ENCODE measurements around the gene PRR35. TPM values are rescaled to one million over a fixed set of nuclear protein-coding genes. Genes with fewer than 3 reads are reported as not detected.
"Not testable (repeated sequence)": the region's sequence is repeated elsewhere in the genome, so short reads cannot be mapped to it uniquely, and the experiment has no call there.

Gene PRR35
- total and polyA plus RNA-seq, 7 donors, result not detected

DNA sequence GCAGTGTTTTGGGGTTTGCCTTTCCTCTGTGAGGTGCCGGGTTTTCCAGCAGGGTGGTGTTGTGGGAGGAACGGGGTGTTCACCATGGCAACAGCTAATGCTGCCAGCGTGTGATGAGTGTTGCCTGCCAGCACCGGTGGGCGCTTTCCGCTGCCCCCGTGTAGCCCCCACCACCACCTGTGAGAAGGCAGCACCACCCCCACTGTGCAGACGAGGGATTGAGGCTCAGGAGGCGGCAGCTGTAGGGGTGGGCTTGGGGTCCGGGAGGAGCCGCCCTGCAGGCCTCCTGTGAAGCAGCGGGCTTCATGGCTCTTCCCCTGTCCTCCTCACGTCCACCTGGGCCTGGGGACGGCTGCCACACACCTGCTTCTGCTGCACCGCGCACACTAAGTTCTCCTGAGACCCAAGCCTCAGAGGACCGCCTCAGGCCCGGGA is 34.9 kb downstream of the PRR35 start:
- 85 to 90% methylated on average over 18 of the region's 18 CpGs for WGBS, 2 donors
- no peak overlapping the region for H3K4me3 ChIP-seq
- TF ChIP-seq POLR2A (IDR thresholded peaks at IDR 0.05), result no peak
- TF ChIP-seq POLR2AphosphoS5 (IDR thresholded peaks at IDR 0.05), result no peak
- TF ChIP-seq, protein P1, sequence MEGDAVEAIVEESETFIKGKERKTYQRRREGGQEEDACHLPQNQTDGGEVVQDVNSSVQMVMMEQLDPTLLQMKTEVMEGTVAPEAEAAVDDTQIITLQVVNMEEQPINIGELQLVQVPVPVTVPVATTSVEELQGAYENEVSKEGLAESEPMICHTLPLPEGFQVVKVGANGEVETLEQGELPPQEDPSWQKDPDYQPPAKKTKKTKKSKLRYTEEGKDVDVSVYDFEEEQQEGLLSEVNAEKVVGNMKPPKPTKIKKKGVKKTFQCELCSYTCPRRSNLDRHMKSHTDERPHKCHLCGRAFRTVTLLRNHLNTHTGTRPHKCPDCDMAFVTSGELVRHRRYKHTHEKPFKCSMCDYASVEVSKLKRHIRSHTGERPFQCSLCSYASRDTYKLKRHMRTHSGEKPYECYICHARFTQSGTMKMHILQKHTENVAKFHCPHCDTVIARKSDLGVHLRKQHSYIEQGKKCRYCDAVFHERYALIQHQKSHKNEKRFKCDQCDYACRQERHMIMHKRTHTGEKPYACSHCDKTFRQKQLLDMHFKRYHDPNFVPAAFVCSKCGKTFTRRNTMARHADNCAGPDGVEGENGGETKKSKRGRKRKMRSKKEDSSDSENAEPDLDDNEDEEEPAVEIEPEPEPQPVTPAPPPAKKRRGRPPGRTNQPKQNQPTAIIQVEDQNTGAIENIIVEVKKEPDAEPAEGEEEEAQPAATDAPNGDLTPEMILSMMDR (IDR thresholded peaks at IDR 0.05), result no peak
- no peak for TF ChIP-seq EP300 (IDR thresholded peaks at IDR 0.05)
- DNase-seq, result peak; percentile 50
- peaks cover 0 to 9% (median 0%) of the 10 kb centered on the region in 4 donors for H3K36me3 ChIP-seq
- H3K9me3 ChIP-seq, result no peaks in the 10 kb centered on the region
- intact Hi-C loops (cut with DNase I), result no loop called here
- no peaks in the 10 kb centered on the region for H3K27me3 ChIP-seq
- no peak overlapping the region for H3K27ac ChIP-seq
- H3K4me1 ChIP-seq, result peaks cover 0 to 32% (median 25%) of the 10 kb centered on the region in 4 donors

DNA sequence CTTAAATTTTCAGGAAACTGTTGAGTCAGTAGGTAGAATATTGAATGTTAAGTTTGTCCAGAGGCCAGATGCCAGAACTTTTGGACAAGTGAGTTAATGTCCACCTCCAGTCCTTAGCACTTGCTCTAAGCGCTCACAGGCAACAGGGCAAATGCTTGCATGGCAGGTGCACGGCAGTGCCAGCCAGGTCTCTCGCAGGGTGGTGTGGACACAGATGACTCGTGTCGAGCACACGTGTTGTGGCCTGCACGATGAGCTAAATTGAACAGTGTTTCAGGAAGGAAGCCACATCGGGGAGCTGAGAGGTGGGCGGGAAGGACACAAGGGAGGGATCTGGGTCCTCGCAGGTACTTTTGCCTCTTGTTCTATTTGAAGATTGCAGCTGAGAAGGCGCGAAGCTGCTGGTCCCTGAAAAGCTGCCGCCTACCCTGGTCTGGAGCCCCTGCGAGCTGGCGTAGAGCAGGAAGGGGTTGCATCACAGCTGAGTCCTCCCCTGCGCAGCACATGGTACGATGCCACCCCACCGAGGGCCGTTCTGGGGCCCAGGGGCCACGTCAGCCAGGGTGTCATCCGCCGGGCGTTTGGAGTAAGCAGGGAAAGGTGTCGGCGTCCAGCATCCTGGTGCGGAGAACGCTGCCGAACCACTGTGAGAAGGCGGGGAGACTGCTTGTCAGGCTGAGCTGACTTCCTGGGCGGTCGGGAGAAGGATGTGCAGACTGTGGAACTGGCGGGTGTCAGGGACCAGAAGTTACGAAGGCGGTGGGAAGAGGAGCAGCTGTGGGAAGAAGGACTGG is 35.9 kb downstream of the PRR35 start:
- Histone ChIP-seq H3K9me3 (no peaks in the 10 kb centered on the region), H3K27ac (no peak overlapping the region), H3K4me1 (peaks cover 0 to 24% (median 16%) of the 10 kb centered on the region in 4 donors), H3K4me3 (no peak overlapping the region), H3K27me3 (no peaks in the 10 kb centered on the region), H3K36me3 (peaks cover 0 to 18% (median 0%) of the 10 kb centered on the region in 4 donors)
- intact Hi-C loops (cut with DNase I), result no loop called here
- DNase-seq, result peak; percentile 58
- TF ChIP-seq POLR2A (IDR thresholded peaks at IDR 0.05), result no peak
- no peak for TF ChIP-seq POLR2AphosphoS5 (IDR thresholded peaks at IDR 0.05)
- TF ChIP-seq, protein P1 (IDR thresholded peaks at IDR 0.05), result no peak
- TF ChIP-seq EP300 (IDR thresholded peaks at IDR 0.05), result no peak
- WGBS, 2 donors, result 85 to 88% methylated on average over 34 of the region's 34 CpGs

DNA sequence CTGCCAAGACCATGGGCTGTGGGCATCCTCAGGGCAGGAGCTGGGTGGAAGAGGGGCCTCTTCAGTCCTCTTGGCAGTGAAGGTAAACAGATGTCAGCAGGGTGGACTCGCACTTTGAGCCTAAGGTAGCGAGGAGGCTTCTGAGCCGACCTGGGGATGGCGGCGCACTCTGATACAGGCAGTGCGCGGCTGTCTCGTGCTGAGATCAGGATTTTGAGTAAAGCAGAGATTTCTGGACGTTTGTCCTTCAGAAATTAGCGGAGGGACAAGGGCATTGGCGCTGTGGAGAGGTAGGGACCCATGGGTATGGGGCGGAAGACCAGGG is 36.5 kb downstream of the PRR35 start:
- 87 to 96% methylated on average over 12 of the region's 12 CpGs for WGBS, 2 donors
- Histone ChIP-seq H3K4me3 (no peak overlapping the region), H3K27ac (no peak overlapping the region), H3K9me3 (no peaks in the 10 kb centered on the region), H3K4me1 (peaks cover 0 to 20% (median 11%) of the 10 kb centered on the region in 4 donors), H3K27me3 (no peaks in the 10 kb centered on the region), H3K36me3 (peaks cover 0 to 18% (median 0%) of the 10 kb centered on the region in 4 donors)
- no peak for DNase-seq
- intact Hi-C loops (cut with DNase I), result no loop called here
- TF ChIP-seq POLR2A (IDR thresholded peaks at IDR 0.05) (no peak), EP300 (IDR thresholded peaks at IDR 0.05) (no peak), POLR2AphosphoS5 (IDR thresholded peaks at IDR 0.05) (no peak)
- TF ChIP-seq, protein P1 (IDR thresholded peaks at IDR 0.05), result no peak

DNA sequence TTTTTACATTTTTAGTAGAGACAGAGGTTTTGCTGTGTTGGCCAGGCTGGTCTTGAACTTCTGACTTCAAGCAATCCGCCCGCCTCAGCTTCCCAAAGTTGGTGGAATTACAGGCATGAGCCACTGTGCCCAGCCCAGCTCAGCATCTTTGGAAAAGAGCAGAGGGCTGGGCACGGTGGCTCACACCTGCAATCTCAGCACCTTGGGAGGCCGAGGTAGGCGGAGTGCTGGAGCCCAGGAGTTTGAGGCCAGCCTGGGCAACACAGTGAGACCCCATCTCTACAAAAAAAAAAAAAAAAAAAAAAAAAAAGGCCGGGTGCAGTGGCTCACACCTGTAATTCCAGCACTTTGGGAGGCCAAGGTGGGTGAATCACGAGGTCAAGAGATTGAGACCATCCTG is 37.5 kb downstream of the PRR35 start:
- DNase-seq; H3K27ac ChIP-seq; H3K4me3 ChIP-seq; H3K27me3 ChIP-seq; intact Hi-C loops (cut with DNase I); H3K9me3 ChIP-seq: not testable (repeated sequence)
- WGBS, 2 donors, result 96% methylated on average over 7 of the region's 7 CpGs
- peaks cover 0 to 18% (median 0%) of the 10 kb centered on the region in 4 donors for H3K36me3 ChIP-seq
- peaks cover 0 to 10% (median 3%) of the 10 kb centered on the region in 4 donors for H3K4me1 ChIP-seq

DNA sequence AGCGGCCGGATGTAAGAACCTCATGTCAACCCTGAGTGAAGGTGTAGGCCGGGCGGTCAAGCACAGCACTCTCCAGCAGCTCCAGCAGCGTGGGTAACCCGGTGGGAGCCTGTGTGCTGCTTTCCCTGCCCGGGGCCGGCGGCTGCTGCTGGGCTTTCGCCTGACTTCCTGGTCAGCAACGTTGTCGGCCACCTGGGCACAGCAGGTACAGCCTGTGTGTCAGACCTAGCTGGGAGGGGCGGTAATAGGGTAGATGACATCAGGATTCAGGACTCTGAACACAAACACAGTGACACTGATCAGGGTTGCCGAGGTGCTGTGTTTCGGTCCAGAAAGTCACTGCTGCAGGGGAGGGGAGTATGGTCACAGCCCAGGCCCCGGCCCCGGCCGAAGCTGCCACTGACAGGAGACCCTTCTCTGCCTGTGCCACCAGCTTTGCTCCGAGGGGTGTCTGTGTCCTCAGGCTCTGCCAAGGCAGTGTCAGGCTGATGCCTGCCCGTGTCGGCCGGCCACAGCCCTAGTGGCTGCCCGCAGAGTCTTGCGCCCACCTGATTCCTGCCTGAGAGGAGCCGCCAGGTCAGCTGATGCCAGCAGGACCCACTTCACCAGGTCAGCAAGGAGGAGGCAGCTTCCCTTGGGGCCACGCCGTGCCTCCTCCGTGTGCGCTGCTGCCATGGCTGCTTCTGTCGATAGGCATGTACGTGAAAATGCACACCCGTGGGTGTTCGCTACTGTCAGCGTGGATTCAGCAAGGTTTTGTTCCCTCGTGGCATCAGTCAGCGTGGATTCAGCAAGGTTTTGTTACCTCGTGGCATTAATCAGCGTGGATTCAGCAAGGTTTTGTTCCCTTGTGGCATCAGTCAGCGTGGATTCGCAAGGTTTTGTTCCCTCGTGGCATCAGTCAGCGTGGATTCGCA is 38.9 kb downstream of the PRR35 start:
- TF ChIP-seq POLR2A (IDR thresholded peaks at IDR 0.05), result no peak
- no peak for TF ChIP-seq EP300 (IDR thresholded peaks at IDR 0.05)
- no peak for TF ChIP-seq POLR2AphosphoS5 (IDR thresholded peaks at IDR 0.05)
- TF ChIP-seq, protein P1 (IDR thresholded peaks at IDR 0.05), result no peak
- intact Hi-C loops (cut with DNase I), result no loop called here
- Histone ChIP-seq H3K4me3 (no peak overlapping the region), H3K27me3 (no peaks in the 10 kb centered on the region), H3K9me3 (no peaks in the 10 kb centered on the region), H3K27ac (no peak overlapping the region), H3K36me3 (peaks cover 0 to 13% (median 0%) of the 10 kb centered on the region in 4 donors), H3K4me1 (no peaks in the 10 kb centered on the region)
- 89 to 97% methylated on average over 43 of the region's 43 CpGs for WGBS, 2 donors
- no peak for DNase-seq

Measured in sigmoid colon (tissue), 7 donors.